Esophagus (tissue), 2 donors: ENCODE data around the gene STAG2. TPM values are rescaled to one million over a fixed set of nuclear protein-coding genes. Genes with fewer than 3 reads are reported as not detected.
"Not testable (repeated sequence)": the region's sequence is repeated elsewhere in the genome, so short reads cannot be mapped to it uniquely, and the experiment has no call there.

Experiments used
- H3K27ac ChIP-seq, 2 donors: one replicate each; pipeline ENCODE4 v1.5.1; 2013; ENCODE audit warnings: low read depth in 2 of 2, mild to moderate bottlenecking in 2 of 2, inconsistent platforms in 1 of 2, low read length in 1 of 2, moderate library complexity in 1 of 2
- H3K27me3 ChIP-seq, 2 donors: one replicate each; pipeline ENCODE4 v1.6.1; 2013; ENCODE audit warnings: low read length in 2 of 2, control low read depth in 1 of 2, mild to moderate bottlenecking in 1 of 2; ENCODE audit not compliant: insufficient read depth in 2 of 2, control insufficient read depth in 1 of 2
- H3K36me3 ChIP-seq, 2 donors: one replicate each; pipeline ENCODE4 v1.6.1; 2013; ENCODE audit warnings: low read length in 1 of 2; ENCODE audit not compliant: control insufficient read depth in 2 of 2, insufficient read depth in 2 of 2
- H3K4me1 ChIP-seq, 2 donors: one replicate each; pipeline ENCODE4 v1.6.1; 2013; ENCODE audit warnings: low read length in 1 of 2; ENCODE audit not compliant: control insufficient read depth in 2 of 2, insufficient read depth in 2 of 2
- H3K4me3 ChIP-seq, 2 donors: one replicate each; pipeline ENCODE4 v1.5.1; 2013; ENCODE audit warnings: low read length in 2 of 2, mild to moderate bottlenecking in 2 of 2, low read depth in 1 of 2, moderate library complexity in 1 of 2
- H3K9me3 ChIP-seq, 2 donors: one replicate each; pipeline ENCODE4 v1.6.1; 2013; ENCODE audit warnings: mild to moderate bottlenecking in 2 of 2, low read depth in 1 of 2, low read length in 1 of 2, moderate library complexity in 1 of 2; ENCODE audit not compliant: control insufficient read depth in 2 of 2, insufficient read depth in 1 of 2
- WGBS, 2 donors: extraction: QIAGEN DNeasy Blood & Tissue Kit; methylation state at CpG; one replicate each; pipeline ENCODE4 v1.1.7; 2013; 5-methylcytosine and 5-hydroxymethylcytosine counted together
- polyA plus RNA-seq, 2 donors: library from polyadenylated mRNA; stranded (reverse); fragments of 200-250 nt; gene quantifications; one replicate each; pipeline ENCODE4 v1.2.3, GENCODE V29; 2013
- donor health status: healthy with polysubstance abuse.
- donor health status: Bipolar disorder and iron deficiency.

Gene STAG2
- polyA plus RNA-seq, 2 donors = 13.5 to 14.8 TPM

DNA sequence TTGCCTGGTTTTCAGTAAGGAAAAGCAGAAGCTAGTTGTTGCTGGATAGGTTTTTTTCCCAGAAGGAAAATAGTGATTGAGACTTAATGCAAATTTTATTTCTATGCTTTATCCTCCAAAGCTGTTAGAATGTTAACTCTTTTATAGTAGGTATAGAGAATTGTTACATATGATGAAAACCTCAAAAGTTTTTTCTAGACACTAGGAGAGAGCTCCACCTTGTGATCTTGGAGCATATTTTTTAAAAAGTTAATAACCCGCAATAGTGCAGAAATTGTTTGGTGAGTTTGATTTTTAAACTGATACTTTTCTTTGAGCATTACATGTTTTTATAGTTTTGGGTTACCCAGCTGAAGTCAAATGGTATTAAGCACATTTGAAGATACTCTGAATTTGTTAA, 56.5 kb downstream of the STAG2 start:
- H3K4me3 ChIP-seq = no peak overlapping the region
- no peaks in the 10 kb centered on the region for H3K27me3 ChIP-seq
- WGBS, 2 donors = 47 to 68% methylated on average over 1 of the region's 1 CpG
- no peaks in the 10 kb centered on the region for H3K9me3 ChIP-seq
- H3K27ac ChIP-seq = no peak overlapping the region
- H3K4me1 ChIP-seq = no peaks in the 10 kb centered on the region
- H3K36me3 ChIP-seq = no peaks in the 10 kb centered on the region

DNA sequence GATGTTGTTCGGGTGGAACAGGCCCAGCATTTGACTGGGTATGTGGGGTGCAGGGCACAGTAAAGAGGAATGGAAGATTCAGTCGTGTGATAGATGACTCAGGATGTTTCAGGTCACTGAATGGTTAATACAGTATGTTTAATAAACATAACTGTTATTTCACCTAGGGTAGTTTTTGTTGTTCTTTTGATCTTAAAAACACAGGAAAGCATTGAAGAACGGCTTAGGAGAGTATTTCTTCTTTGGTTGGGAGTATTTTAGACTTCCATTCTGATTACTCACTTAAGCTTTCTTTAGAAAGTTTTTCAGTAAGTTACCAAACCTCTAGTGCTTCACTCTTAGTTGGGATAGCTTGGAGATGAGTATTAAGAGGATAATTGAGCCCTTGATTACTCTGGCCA, 62.3 kb downstream of the STAG2 start:
- Histone ChIP-seq H3K4me3 (no peak overlapping the region), H3K9me3 (no peaks in the 10 kb centered on the region), H3K36me3 (no peaks in the 10 kb centered on the region), H3K4me1 (no peaks in the 10 kb centered on the region), H3K27ac (no peak overlapping the region), H3K27me3 (no peaks in the 10 kb centered on the region)
- WGBS, 2 donors = 52 to 55% methylated on average over 3 of the region's 3 CpGs

DNA sequence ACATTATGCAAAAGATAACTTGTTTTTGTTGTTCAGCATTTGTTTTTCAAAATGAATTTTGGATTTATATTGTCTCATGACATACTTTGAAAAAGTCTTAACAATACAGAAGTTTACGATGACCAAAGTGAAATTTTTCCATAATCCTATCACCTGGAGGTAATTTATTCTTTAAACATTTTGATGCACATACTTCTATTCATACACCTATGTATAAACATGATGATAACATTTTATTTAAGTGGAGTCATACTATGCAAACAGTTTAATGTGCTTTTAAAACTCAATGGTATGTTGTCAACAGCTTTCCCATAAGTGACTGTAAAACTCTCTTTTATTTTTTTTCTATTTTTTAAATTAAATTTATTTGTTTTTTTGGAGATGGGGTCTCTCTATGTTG, 65.0 kb downstream of the STAG2 start:
- H3K4me3 ChIP-seq = no peak overlapping the region
- no peak overlapping the region for H3K27ac ChIP-seq
- no peaks in the 10 kb centered on the region for H3K9me3 ChIP-seq
- no peaks in the 10 kb centered on the region for H3K4me1 ChIP-seq
- no peaks in the 10 kb centered on the region for H3K36me3 ChIP-seq
- WGBS, 2 donors = 92 to 97% methylated on average over 1 of the region's 1 CpG
- H3K27me3 ChIP-seq = no peaks in the 10 kb centered on the region

DNA sequence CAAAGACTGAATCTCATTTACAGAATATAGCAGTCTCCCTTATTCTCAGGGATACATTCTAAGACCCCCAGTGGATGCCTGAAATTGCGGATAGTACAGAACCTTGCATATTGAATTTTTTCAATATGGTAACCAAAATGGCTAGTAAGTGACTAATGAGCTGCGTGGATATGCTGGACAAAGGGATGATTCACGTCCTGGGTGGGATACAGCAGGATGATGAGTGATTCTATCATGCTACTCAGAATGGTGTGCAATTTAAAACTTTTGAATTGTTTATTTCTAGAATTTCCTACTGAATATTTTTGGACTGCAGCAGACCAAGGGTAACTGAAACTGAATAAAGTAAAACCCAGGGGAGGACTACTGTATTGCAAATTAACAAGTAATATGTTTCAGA, 66.7 kb downstream of the STAG2 start:
- 81 to 86% methylated on average over 3 of the region's 3 CpGs for WGBS, 2 donors
- Histone ChIP-seq H3K36me3 (no peaks in the 10 kb centered on the region), H3K27me3 (no peaks in the 10 kb centered on the region), H3K4me1 (no peaks in the 10 kb centered on the region), H3K4me3 (no peak overlapping the region), H3K27ac (no peak overlapping the region), H3K9me3 (no peaks in the 10 kb centered on the region)

DNA sequence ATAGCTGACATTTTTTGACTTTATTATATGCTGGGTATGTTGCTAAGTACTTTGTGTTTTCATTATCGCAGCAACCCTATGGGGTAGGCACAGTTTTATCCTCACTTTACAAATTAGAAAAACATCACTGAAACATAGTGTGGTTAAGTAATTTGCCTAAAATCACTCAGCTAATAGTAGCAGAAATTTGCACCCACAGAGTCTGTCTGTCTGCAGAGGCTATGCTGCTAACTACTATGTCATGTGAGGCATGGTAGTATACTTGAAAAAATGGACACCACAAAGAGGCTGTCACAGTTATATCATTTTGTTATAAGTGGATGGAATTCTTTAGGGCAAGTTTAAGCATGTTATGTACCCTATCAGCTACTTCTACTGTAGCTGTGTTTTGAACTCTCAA, 69.0 kb downstream of the STAG2 start:
- no peak overlapping the region for H3K4me3 ChIP-seq
- no peaks in the 10 kb centered on the region for H3K4me1 ChIP-seq
- no peak overlapping the region for H3K27ac ChIP-seq
- no peaks in the 10 kb centered on the region for H3K9me3 ChIP-seq
- H3K27me3 ChIP-seq = no peaks in the 10 kb centered on the region
- no peaks in the 10 kb centered on the region for H3K36me3 ChIP-seq
- WGBS, 2 donors = 81 to 84% methylated on average over 1 of the region's 1 CpG

DNA sequence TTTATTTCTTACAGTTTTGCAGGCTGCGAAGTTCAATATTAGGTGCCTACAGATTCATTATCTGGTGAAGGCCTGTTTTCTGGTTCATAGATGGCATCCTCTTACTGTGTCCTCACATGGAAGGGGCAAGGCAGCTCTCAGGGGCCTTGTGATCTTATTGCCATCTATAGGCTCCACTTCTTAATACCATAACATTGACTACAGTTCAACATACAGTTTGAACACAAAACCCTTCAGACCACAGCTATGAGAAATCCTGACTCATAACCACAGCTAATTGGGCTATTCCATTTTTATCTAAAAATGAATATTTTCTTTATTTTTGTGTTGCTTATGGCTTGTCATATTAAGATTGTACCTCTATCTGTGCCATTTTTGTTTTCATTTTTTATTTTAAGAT, 72.3 kb downstream of the STAG2 start:
- Histone ChIP-seq H3K4me3 (no peak overlapping the region), H3K27me3 (no peaks in the 10 kb centered on the region), H3K4me1 (no peaks in the 10 kb centered on the region), H3K27ac (no peak overlapping the region), H3K36me3 (no peaks in the 10 kb centered on the region), H3K9me3 (no peaks in the 10 kb centered on the region)
- WGBS, 2 donors = 93 to 95% methylated on average over 1 of the region's 1 CpG

DNA sequence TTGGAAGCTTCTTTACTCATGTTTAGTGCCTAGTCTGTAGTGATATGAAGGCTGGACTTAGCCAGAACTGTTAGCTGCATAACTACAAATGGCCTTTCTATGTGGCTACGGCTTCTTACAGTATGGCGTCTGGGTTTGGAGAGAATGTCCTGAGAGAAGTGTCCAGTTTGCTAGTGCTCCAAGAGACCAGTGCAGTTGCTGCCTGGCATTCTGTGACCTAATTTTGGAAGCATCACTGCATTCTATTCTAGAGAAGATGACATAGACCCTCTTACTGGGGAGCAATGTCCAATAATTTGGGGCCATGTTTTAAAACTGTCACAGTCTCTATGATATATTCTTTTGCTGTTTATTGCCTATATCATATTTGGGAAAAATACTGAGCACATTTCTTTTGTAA, 74.2 kb downstream of the STAG2 start:
- no peak overlapping the region for H3K4me3 ChIP-seq
- no peak overlapping the region for H3K27ac ChIP-seq
- no peaks in the 10 kb centered on the region for H3K4me1 ChIP-seq
- 94 to 95% methylated on average over 2 of the region's 2 CpGs for WGBS, 2 donors
- H3K27me3 ChIP-seq = no peaks in the 10 kb centered on the region
- no peaks in the 10 kb centered on the region for H3K36me3 ChIP-seq
- no peaks in the 10 kb centered on the region for H3K9me3 ChIP-seq

DNA sequence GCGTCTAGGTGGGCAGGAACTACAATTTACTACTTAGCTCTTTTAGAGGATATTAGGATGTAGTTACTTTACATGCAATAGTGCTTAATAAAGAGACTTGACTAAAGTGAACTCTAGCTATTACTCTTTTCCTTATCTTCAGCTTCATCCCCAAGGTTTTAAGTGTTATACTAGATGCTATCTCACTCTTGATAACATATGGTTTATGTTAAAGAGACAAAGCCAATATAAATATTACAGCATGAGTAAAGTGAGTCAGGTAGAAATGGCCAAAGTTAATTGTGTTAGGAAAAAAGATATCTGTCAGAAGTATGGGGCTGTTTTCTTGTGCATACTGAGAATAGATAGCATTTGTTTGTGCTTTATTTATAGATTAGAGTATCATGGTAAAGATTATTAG, 80.5 kb downstream of the STAG2 start:
- 76 to 91% methylated on average over 1 of the region's 1 CpG for WGBS, 2 donors
- no peaks in the 10 kb centered on the region for H3K4me1 ChIP-seq
- no peak overlapping the region for H3K27ac ChIP-seq
- no peaks in the 10 kb centered on the region for H3K36me3 ChIP-seq
- H3K27me3 ChIP-seq = no peaks in the 10 kb centered on the region
- no peak overlapping the region for H3K4me3 ChIP-seq
- no peaks in the 10 kb centered on the region for H3K9me3 ChIP-seq

DNA sequence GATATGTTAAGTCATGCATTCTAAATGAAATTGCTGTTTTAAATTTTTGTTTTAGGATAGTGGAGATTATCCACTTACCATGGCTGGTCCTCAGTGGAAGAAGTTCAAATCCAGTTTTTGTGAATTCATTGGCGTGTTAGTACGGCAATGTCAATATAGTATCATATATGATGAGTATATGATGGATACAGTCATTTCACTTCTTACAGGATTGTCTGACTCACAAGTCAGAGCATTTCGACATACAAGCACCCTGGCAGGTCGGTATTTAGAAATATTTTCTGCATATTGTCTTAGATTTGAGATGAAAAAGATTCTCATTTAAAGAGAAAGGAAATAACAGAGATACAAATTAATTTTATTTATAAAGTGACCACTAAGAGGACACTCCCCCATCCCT, 83.6 kb downstream of the STAG2 start:
- WGBS, 2 donors = 67 to 81% methylated on average over 4 of the region's 4 CpGs
- no peaks in the 10 kb centered on the region for H3K36me3 ChIP-seq
- no peaks in the 10 kb centered on the region for H3K4me1 ChIP-seq
- no peaks in the 10 kb centered on the region for H3K9me3 ChIP-seq
- H3K27me3 ChIP-seq = no peaks in the 10 kb centered on the region
- no peak overlapping the region for H3K27ac ChIP-seq
- no peak overlapping the region for H3K4me3 ChIP-seq

DNA sequence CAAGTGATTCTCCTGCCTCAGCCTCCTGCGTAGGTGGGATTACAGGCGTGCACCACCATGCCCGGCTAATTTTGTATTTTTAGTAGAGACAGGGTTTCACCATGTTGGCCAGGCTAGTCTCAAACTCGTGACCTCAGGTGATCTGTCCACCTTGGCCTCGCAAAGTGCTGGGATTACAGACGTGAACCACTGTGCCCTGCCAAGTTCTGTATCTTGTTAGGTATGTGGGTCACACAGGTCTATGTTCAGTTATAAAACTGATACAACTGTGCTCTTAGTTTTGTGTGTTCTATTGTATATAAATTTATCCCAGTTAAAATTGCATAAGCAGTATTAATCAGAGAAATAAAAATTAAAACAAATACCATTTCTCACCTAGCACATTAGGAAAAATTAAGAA, 122.9 kb downstream of the STAG2 start:
- not testable (repeated sequence) for H3K4me1 ChIP-seq, H3K36me3 ChIP-seq, H3K9me3 ChIP-seq, H3K27me3 ChIP-seq, H3K27ac ChIP-seq, H3K4me3 ChIP-seq
- WGBS, 2 donors = 67 to 77% methylated on average over 6 of the region's 6 CpGs
